Caco-2 (cell line): ENCODE results near the gene RNF11. TPM values are rescaled to one million over a fixed set of nuclear protein-coding genes. Genes with fewer than 3 reads are reported as not detected.
"Not testable (repeated sequence)": the region's sequence is repeated elsewhere in the genome, so short reads cannot be mapped to it uniquely, and the experiment has no call there.

Source experiments
- BruUV-seq: library from RNA; stranded (reverse); fragments of 400-500 nt; replicated peaks from 2 replicates; lab custom pipeline; 2021; lab: Mats Ljungman, UMichigan
- CTCF ChIA-PET: fragments of 300-600 bp; sonication (Branson Sonifier 250); formaldehyde crosslinking; loops from one replicate; lab custom pipeline; 2022; ENCODE audit warnings: antibody characterized with exemption; lab: Charles Lee
- POLR2A ChIA-PET: fragments of 300-600 bp; sonication (Branson Sonifier 250); formaldehyde crosslinking; loops from one replicate; lab custom pipeline; 2022; ENCODE audit warnings: antibody characterized with exemption; lab: Charles Lee
- DNase-seq, 2 experiments: peaks; one replicate each; pipeline versions ENCODE4 v3.0.0 to v3.0.0-alpha.2; 2020 to 2022
- H3K27me3 ChIP-seq: replicated peaks from 2 replicates; pipeline ENCODE4 v1.6.0; 2011; ENCODE audit warnings: low read length; ENCODE audit not compliant: control insufficient read depth, insufficient read depth
- H3K36me3 ChIP-seq: 2 replicates; pipeline ENCODE4 v1.5.1; 2011; ENCODE audit warnings: low read length; ENCODE audit not compliant: control insufficient read depth, insufficient read depth
- H3K4me1 ChIP-seq: fragments of 250-450 bp; sonication (Bioruptor Pico); 2 replicates; pipeline ENCODE4 v1.5.1; 2020; ENCODE audit warnings: mild to moderate bottlenecking
- H3K4me3 ChIP-seq: 2 replicates; pipeline ENCODE4 v1.5.1; 2011; ENCODE audit warnings: low read depth, mild to moderate bottlenecking, control low read depth, low read length
- H3K9me3 ChIP-seq: fragments of 250-450 bp; sonication (Bioruptor Pico); 2 replicates; pipeline ENCODE4 v1.5.1; 2020; ENCODE audit warnings: mild to moderate bottlenecking, moderate library complexity
- H3K27ac Mint-ChIP-seq: one replicate; pipeline ENCODE4 v1.8.0; 2022; ENCODE audit warnings: mixed read lengths; ENCODE audit not compliant: unreplicated experiment
- H3K27me3 Mint-ChIP-seq: one replicate; pipeline ENCODE4 v1.8.0; 2022; ENCODE audit warnings: mixed read lengths; ENCODE audit not compliant: insufficient read depth, unreplicated experiment
- H3K36me3 Mint-ChIP-seq: one replicate; pipeline ENCODE4 v1.8.0; 2022; ENCODE audit warnings: mild to moderate bottlenecking, mixed read lengths; ENCODE audit not compliant: insufficient read depth, unreplicated experiment
- H3K4me1 Mint-ChIP-seq: one replicate; pipeline ENCODE4 v1.8.0; 2022; ENCODE audit warnings: low read depth, mixed read lengths; ENCODE audit not compliant: unreplicated experiment
- H3K4me3 Mint-ChIP-seq: one replicate; pipeline ENCODE4 v1.8.0; 2022; ENCODE audit warnings: mild to moderate bottlenecking, moderate library complexity, mixed read lengths; ENCODE audit not compliant: unreplicated experiment
- H3K9me3 Mint-ChIP-seq: one replicate; pipeline ENCODE4 v1.8.0; 2022; ENCODE audit warnings: mixed read lengths; ENCODE audit not compliant: unreplicated experiment
- intact Hi-C: fragments of 100-400 bp; cut with micrococcal nuclease; formaldehyde crosslinking; loops from one replicate; pipeline ENCODE4 v1.10.0; 2022; ENCODE audit not compliant: unreplicated experiment
- total RNA-seq: library from RNA; stranded (reverse); gene quantifications from 2 replicates; pipeline ENCODE4 v1.2.3, GENCODE V29; 2022
- TF ChIP-seq, protein P1 (sequence below), 2 experiments: fragments of 200-600 bp in 1 of 2; IDR thresholded peaks; 1 replicate in 1 of 2; 2 replicates in 1 of 2; pipeline versions ENCODE4 v1.5.1 to v1.8.0; 2011 to 2022; ENCODE audit warnings: antibody characterized with exemption in 1 of 2, control low read depth in 1 of 2, inconsistent platforms in 1 of 2, low read depth in 1 of 2, low read length in 1 of 2, mild to moderate bottlenecking in 1 of 2, moderate library complexity in 1 of 2; ENCODE audit not compliant: insufficient read depth in 1 of 2, severe bottlenecking in 1 of 2, unreplicated experiment in 1 of 2

The RNF11 gene
- total RNA-seq, 1 experiment from 2014 or later, result 44.1 TPM

DNA sequence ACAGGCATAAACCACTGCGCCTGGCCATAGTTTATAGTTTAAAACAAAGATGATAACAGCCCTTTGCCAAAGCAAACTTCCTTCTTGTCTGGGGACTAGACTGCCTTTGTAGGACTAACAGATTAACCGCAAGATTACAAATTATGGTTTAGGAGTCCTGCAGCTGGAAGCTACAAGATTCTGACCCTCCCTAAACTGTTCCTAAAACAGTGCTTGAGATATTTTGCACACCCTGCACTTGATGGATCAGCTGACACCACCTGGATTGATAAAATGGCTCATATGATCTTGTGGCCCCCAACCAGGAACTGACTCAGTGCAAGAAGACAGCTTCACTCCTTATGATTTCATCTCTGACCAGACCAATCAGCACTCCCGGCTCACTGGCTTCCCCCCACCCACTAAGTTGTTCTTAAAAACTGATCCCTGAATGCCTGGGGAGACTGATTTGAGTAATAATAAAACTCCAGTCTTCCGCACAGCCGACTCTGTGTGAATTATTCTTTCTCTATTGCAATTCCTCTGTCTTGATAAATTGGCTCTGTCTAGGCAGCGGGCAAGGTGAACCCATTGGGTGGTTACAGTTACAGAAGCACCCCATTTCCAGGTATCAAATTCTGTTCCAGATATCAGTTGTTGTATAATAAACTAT, 13.8 kb upstream of the RNF11 start:
- BruUV-seq, result no TSS peak
- Mint-ChIP-seq H3K4me1 (no peaks in the 10 kb centered on the region), H3K36me3 (no peaks in the 10 kb centered on the region), H3K27me3 (no peaks in the 10 kb centered on the region), H3K9me3 (no peaks in the 10 kb centered on the region), H3K4me3 (no peak overlapping the region), H3K27ac (no peak overlapping the region)
- Histone ChIP-seq H3K4me3 (no peak overlapping the region), H3K9me3 (no peaks in the 10 kb centered on the region), H3K36me3 (no peaks in the 10 kb centered on the region), H3K4me1 (no peaks in the 10 kb centered on the region), H3K27me3 (no peaks in the 10 kb centered on the region)
- TF ChIP-seq, protein P1, sequence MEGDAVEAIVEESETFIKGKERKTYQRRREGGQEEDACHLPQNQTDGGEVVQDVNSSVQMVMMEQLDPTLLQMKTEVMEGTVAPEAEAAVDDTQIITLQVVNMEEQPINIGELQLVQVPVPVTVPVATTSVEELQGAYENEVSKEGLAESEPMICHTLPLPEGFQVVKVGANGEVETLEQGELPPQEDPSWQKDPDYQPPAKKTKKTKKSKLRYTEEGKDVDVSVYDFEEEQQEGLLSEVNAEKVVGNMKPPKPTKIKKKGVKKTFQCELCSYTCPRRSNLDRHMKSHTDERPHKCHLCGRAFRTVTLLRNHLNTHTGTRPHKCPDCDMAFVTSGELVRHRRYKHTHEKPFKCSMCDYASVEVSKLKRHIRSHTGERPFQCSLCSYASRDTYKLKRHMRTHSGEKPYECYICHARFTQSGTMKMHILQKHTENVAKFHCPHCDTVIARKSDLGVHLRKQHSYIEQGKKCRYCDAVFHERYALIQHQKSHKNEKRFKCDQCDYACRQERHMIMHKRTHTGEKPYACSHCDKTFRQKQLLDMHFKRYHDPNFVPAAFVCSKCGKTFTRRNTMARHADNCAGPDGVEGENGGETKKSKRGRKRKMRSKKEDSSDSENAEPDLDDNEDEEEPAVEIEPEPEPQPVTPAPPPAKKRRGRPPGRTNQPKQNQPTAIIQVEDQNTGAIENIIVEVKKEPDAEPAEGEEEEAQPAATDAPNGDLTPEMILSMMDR (IDR thresholded peaks at IDR 0.05; ENCODE audit: insufficient read depth in 1 of 2, low read depth in 1 of 2, low read length in 1 of 2, severe bottlenecking in 1 of 2, unreplicated experiment in 1 of 2), result no peak
- ChIA-PET POLR2A (interaction anchor here (0.6 kb wide), 1 partner anchor 14 kb away, joined by 3 read pairs; no protein-coding TSS in a partner anchor), CTCF (no interaction called here)
- no peak for DNase-seq
- intact Hi-C loops, result no loop called here

DNA sequence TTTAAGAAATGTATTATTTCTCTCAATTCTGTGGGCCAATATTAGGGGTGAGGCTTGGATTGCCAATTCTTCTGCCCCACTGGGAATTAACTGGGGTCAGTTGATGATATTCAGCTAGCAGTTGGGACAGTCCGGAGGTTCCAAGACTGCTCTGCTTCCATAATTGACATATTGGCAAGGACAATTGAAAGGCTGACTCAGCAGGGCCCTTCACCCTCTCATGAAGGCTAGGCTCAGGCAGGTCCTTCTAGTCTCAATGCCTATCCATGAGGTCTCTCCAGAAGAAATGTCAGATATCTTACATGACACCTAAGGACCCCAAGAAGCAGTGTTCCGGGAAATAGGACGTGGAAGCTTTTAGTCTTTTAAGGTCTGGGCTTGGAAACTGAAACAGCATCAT, 13.3 kb upstream of the RNF11 start:
- H3K27ac Mint-ChIP-seq, result no peak overlapping the region
- Histone ChIP-seq H3K27me3 (no peaks in the 10 kb centered on the region), H3K4me1 (no peaks in the 10 kb centered on the region), H3K9me3 (no peaks in the 10 kb centered on the region), H3K4me3 (no peak overlapping the region), H3K36me3 (no peaks in the 10 kb centered on the region)
- intact Hi-C loops, result no loop called here
- DNase-seq, result no peak
- H3K27me3 Mint-ChIP-seq, result no peaks in the 10 kb centered on the region
- ChIA-PET POLR2A (no interaction called here), CTCF (no interaction called here)
- no peaks in the 10 kb centered on the region for H3K9me3 Mint-ChIP-seq
- no peaks in the 10 kb centered on the region for H3K36me3 Mint-ChIP-seq
- no TSS peak for BruUV-seq
- no peaks in the 10 kb centered on the region for H3K4me1 Mint-ChIP-seq
- H3K4me3 Mint-ChIP-seq, result no peak overlapping the region
- TF ChIP-seq, protein P1 (IDR thresholded peaks at IDR 0.05; ENCODE audit: insufficient read depth in 1 of 2, low read depth in 1 of 2, low read length in 1 of 2, severe bottlenecking in 1 of 2, unreplicated experiment in 1 of 2), result no peak

DNA sequence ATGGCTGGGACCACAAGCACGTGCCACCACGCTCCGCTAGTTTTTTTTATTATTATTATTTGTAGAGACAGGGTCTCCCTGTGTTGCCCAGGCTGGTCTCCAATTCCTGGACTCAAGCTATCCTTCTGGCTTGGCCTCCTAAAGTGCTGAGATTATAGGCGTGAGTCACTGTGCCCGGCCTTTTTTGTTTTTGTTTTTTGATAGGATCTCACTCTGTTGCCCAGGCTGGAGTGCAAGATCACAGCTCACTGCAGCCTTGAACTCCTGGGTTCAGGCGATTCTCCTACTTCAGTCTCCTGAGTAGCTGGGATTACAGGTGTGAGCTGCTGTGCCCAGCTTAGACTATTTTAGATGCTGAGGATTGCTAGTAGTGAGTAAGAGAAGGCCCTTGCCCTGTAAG, 11.8 kb upstream of the RNF11 start:
- Histone ChIP-seq H3K4me1 (no peaks in the 10 kb centered on the region), H3K36me3 (no peaks in the 10 kb centered on the region), H3K9me3 (no peaks in the 10 kb centered on the region), H3K4me3 (no peak overlapping the region), H3K27me3 (no peaks in the 10 kb centered on the region)
- no peaks in the 10 kb centered on the region for H3K27me3 Mint-ChIP-seq
- TF ChIP-seq, protein P1 (IDR thresholded peaks at IDR 0.05; ENCODE audit: insufficient read depth in 1 of 2, low read depth in 1 of 2, low read length in 1 of 2, severe bottlenecking in 1 of 2, unreplicated experiment in 1 of 2), result no peak
- BruUV-seq, result no TSS peak
- H3K36me3 Mint-ChIP-seq, result no peaks in the 10 kb centered on the region
- H3K4me1 Mint-ChIP-seq, result no peaks in the 10 kb centered on the region
- CTCF ChIA-PET, result no interaction called here
- no peak for DNase-seq
- no peak overlapping the region for H3K27ac Mint-ChIP-seq
- intact Hi-C loops, result no loop called here
- POLR2A ChIA-PET, result no interaction called here
- H3K9me3 Mint-ChIP-seq, result no peaks in the 10 kb centered on the region
- no peak overlapping the region for H3K4me3 Mint-ChIP-seq

DNA sequence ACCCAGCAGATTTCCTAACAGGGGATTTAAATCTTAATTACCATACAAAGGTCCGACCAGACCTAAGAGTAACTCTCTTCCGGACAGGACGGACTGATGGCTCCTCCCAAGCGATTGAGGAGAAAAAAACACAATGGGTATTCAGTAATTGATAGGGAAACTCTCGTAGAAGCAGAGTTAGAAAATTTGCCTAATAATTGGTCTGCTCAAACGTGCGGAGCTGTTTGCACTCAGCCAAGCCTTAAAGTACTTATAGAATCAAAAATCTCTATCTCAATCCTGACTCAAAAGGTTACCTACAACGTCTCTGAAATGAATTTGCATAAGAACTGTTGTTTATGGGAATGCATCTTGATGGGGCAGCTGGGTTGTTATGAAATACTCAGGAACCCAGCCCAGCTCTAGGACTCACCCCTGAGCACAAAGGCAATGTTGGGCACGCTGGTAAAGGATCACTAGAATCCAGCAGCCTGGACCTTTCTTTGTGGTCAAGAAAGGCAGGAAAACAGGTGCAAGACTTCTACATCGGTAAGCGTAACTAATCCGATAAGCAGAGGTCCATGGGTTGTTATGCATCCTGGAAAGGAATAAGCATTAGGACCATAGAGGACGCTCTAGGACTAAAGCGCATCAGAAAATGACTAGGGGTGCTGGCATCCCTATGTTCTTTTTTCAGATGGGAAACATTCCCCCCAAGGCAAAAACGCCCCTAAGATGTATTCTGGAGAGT, 8.7 kb upstream of the RNF11 start:
- not testable (repeated sequence) for H3K4me3 ChIP-seq

DNA sequence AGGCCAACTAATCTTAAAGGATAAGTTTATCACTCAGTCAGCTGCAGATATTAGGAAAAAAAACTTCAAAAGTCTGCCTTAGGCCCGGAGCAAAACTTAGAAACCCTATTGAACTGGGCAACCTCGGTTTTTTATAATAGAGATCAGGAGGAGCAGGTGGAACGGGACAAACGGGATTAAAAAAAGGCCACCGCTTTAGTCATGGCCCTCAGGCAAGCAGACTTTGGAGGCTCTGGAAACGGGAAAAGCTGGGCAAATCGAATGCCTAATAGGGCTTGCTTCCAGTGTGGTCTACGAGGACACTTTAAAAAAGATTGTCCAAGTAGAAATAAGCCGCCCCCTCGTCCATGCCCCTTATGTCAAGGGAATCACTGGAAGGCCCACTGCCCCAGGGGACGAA, 7.6 kb upstream of the RNF11 start:
- BruUV-seq, H3K27ac Mint-ChIP-seq, H3K4me1 Mint-ChIP-seq, H3K27me3 ChIP-seq, CTCF ChIA-PET, POLR2A ChIA-PET, H3K4me3 ChIP-seq, H3K36me3 ChIP-seq, H3K36me3 Mint-ChIP-seq, DNase-seq, H3K4me3 Mint-ChIP-seq, intact Hi-C loops, H3K9me3 ChIP-seq, H3K4me1 ChIP-seq, H3K9me3 Mint-ChIP-seq, H3K27me3 Mint-ChIP-seq: not testable (repeated sequence)

More for the DNA sequence above, 8.7 kb upstream of the RNF11 start:
- DNase-seq, POLR2A ChIA-PET, H3K27me3 ChIP-seq, H3K4me1 Mint-ChIP-seq, H3K4me3 Mint-ChIP-seq, H3K27ac Mint-ChIP-seq, H3K9me3 Mint-ChIP-seq, H3K9me3 ChIP-seq, H3K4me1 ChIP-seq, BruUV-seq, intact Hi-C loops, CTCF ChIA-PET, H3K36me3 Mint-ChIP-seq, H3K27me3 Mint-ChIP-seq, H3K36me3 ChIP-seq: not testable (repeated sequence)
